NCI-H2081 (cell line): ENCODE results near the gene HBM.
A peak's percentile ranks its signal among the peaks of the same experiment; 100 is the strongest.
"Not testable (repeated sequence)": the region's sequence is repeated elsewhere in the genome, so short reads cannot be mapped to it uniquely, and the experiment has no call there.

Experiments used
- DNase-seq, 2 experiments: peaks; one replicate each; lab custom pipeline; 2025; lab: John Stamatoyannopoulos, UW

Gene HBM

GRCh38 chr16:165539-166374 lies at the start of gene HBM:
Gene HBM (plus strand): TSS chr16:165978. CDS start chr16:165998, 20 bp downstream.
- DNase-seq = no peak

GRCh38 chr16:116015-116414 lies 49.8 kb upstream of the HBM start:
- DNase-seq = no peak

GRCh38 chr16:117379-118365 lies 48.1 kb upstream of the HBM start:
- DNase-seq = peak; percentile 72 to 74

GRCh38 chr16:118857-119256 lies 46.9 kb upstream of the HBM start:
- no peak for DNase-seq

GRCh38 chr16:119295-119694 lies 46.5 kb upstream of the HBM start:
- no peak for DNase-seq

- DNase-seq = no peak
Measured at GRCh38 chr16:119835-120491, 45.8 kb upstream of the HBM start.

GRCh38 chr16:120756-121155 lies 45.0 kb upstream of the HBM start:
- no peak for DNase-seq

GRCh38 chr16:122361-122760 lies 43.4 kb upstream of the HBM start:
- no peak for DNase-seq

GRCh38 chr16:123558-124350 lies 42.0 kb upstream of the HBM start:
- not testable (repeated sequence) for DNase-seq

GRCh38 chr16:125011-125410 lies 40.8 kb upstream of the HBM start:
- DNase-seq = no peak

GRCh38 chr16:129075-129474 lies 36.7 kb upstream of the HBM start:
- DNase-seq = no peak

- no peak for DNase-seq
Measured at GRCh38 chr16:130533-131173, 35.1 kb upstream of the HBM start.

GRCh38 chr16:132120-132519 lies 33.7 kb upstream of the HBM start:
- no peak for DNase-seq

GRCh38 chr16:133716-134115 lies 32.1 kb upstream of the HBM start:
- no peak for DNase-seq

GRCh38 chr16:138049-138417 lies 27.7 kb upstream of the HBM start:
- DNase-seq = peak in 1 of 2 experiments; percentile 27

- no peak for DNase-seq
Measured at GRCh38 chr16:140175-140857, 25.5 kb upstream of the HBM start.

- DNase-seq = no peak
Measured at GRCh38 chr16:142405-142967, 23.3 kb upstream of the HBM start.

- no peak for DNase-seq
Measured at GRCh38 chr16:143047-143446, 22.7 kb upstream of the HBM start.

- no peak for DNase-seq
Measured at GRCh38 chr16:143456-143855, 22.3 kb upstream of the HBM start.

- DNase-seq = no peak
Measured at GRCh38 chr16:144797-145252, 21.0 kb upstream of the HBM start.
